Erythroblast (primary cell): ENCODE measurements around the gene APOC4.

ENCODE experiments used
- GATA1 ChIP-seq: IDR thresholded peaks from 2 replicates; pipeline ENCODE4 v1.6.1; 2011; ENCODE audit warnings: low read depth, mild to moderate bottlenecking, control low read depth, low read length, moderate library complexity
- POLR2A ChIP-seq: IDR thresholded peaks from 2 replicates; pipeline ENCODE4 v1.6.1; 2011; ENCODE audit warnings: mild to moderate bottlenecking, low read length

DNA sequence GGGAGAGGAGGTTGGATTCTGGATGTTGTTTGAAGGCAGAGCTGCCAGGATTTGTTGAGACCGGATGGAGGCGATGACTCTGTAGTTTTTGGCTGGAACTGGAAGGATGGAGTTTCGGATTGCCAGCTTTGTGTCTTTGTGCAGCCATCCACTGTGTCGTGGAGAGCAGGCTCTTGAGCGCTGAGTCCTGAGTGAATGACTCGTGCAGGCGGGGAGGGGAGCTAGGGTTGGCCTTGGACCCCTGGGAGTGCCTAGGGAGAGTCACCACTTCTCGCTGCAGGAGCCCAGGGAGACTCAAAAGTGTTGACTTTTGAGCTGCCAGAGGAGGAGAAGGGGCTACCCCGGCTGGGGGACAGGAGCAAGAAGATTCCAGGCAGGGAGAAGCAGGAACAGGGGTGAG lies 47.1 kb upstream of the APOC4 start:
- TF ChIP-seq GATA1: no peak
- no peak for TF ChIP-seq POLR2A
